Keratinocyte (primary cell): ENCODE results near the gene VMP1. TPM values are rescaled to one million over a fixed set of nuclear protein-coding genes. Genes with fewer than 3 reads are reported as not detected.

ENCODE experiments used
- DNase-seq: peaks from one replicate; pipeline ENCODE4 v3.0.0-alpha.2; 2011; ENCODE audit warnings: low read depth, missing footprints, low spot score
- FAIRE-seq: peaks from 2 replicates; lab custom pipeline; 2011; peaks lifted over from hg19 to GRCh38; lab: Jason Lieb, UNC
- H2AFZ ChIP-seq: 2 replicates; pipeline ENCODE4 v1.6.0; 2012; ENCODE audit warnings: low read length, control low read depth, inconsistent platforms; ENCODE audit not compliant: control insufficient read depth
- H3K27ac ChIP-seq: 2 replicates; pipeline ENCODE4 v1.5.1; 2011; ENCODE audit warnings: low read length; ENCODE audit not compliant: control insufficient read depth, insufficient read depth
- H3K27me3 ChIP-seq: 3 replicates; pipeline ENCODE4 v1.6.0; 2011; ENCODE audit warnings: low read length; ENCODE audit not compliant: control insufficient read depth, insufficient read depth; ENCODE audit errors: extremely low read depth
- H3K36me3 ChIP-seq, 2 experiments: 2 replicates in 1 of 2; 3 replicates in 1 of 2; pipeline ENCODE4 v1.5.1; 2011; ENCODE audit warnings: low read length in 2 of 2, mild to moderate bottlenecking in 1 of 2; ENCODE audit not compliant: control insufficient read depth in 2 of 2, insufficient read depth in 2 of 2; ENCODE audit errors: extremely low read depth in 1 of 2
- H3K4me1 ChIP-seq: 3 replicates; pipeline ENCODE4 v1.5.1; 2011; ENCODE audit warnings: low read length; ENCODE audit not compliant: control insufficient read depth, insufficient read depth; ENCODE audit errors: extremely low read depth
- H3K4me2 ChIP-seq: 3 replicates; pipeline ENCODE4 v1.6.0; 2011; ENCODE audit warnings: low read depth, low read length; ENCODE audit not compliant: control insufficient read depth, insufficient read depth; ENCODE audit errors: extremely low read depth
- H3K4me3 ChIP-seq, 3 experiments: fragments of 200-600 bp in 1 of 3; sonication (generic) in 1 of 3; 2 replicates in 2 of 3; 3 replicates in 1 of 3; pipeline ENCODE4 v1.5.1; 2011 to 2016; ENCODE audit warnings: low read length in 3 of 3, mild to moderate bottlenecking in 3 of 3, control low read depth in 2 of 3, inconsistent platforms in 1 of 3, low read depth in 1 of 3, mixed read lengths in 1 of 3, mixed run types in 1 of 3, moderate library complexity in 1 of 3; ENCODE audit not compliant: control insufficient read depth in 2 of 3, insufficient read depth in 2 of 3; ENCODE audit errors: extremely low read depth in 1 of 3
- H3K79me2 ChIP-seq: 2 replicates; pipeline ENCODE4 v1.6.0; 2012; ENCODE audit warnings: low read length; ENCODE audit not compliant: control insufficient read depth, insufficient read depth
- H3K9ac ChIP-seq: 3 replicates; pipeline ENCODE4 v1.6.0; 2011; ENCODE audit warnings: low read length; ENCODE audit not compliant: control insufficient read depth, insufficient read depth; ENCODE audit errors: extremely low read depth
- H3K9me1 ChIP-seq: 3 replicates; pipeline ENCODE4 v1.6.0; 2011; ENCODE audit warnings: low read length; ENCODE audit not compliant: control insufficient read depth, insufficient read depth; ENCODE audit errors: extremely low read depth
- H3K9me3 ChIP-seq: 2 replicates; pipeline ENCODE4 v1.5.1; 2012; ENCODE audit warnings: low read depth, low read length; ENCODE audit not compliant: control insufficient read depth
- H4K20me1 ChIP-seq: 3 replicates; pipeline ENCODE4 v1.6.0; 2011; ENCODE audit warnings: low read length; ENCODE audit not compliant: control insufficient read depth, insufficient read depth; ENCODE audit errors: extremely low read depth
- CTCF ChIP-seq, 3 experiments: IDR thresholded peaks in 1 of 3; conservative IDR thresholded peaks in 1 of 3; optimal IDR thresholded peaks in 1 of 3; 2 replicates in 2 of 3; 3 replicates in 1 of 3; pipeline versions ENCODE3 to v1.5.1; 2011; ENCODE audit warnings: low read length in 3 of 3, mild to moderate bottlenecking in 3 of 3, moderate library complexity in 2 of 3, control low read depth in 1 of 3, inconsistent platforms in 1 of 3; ENCODE audit not compliant: insufficient read depth in 2 of 3; ENCODE audit errors: extremely low read depth in 1 of 3
- EZH2 ChIP-seq: IDR thresholded peaks from one replicate; pipeline ENCODE4 v1.6.1; 2012; ENCODE audit warnings: inconsistent platforms, mild to moderate bottlenecking, low read length, moderate library complexity
- dilution Hi-C: fragments of 300-500 bp; cut with MboI; formaldehyde crosslinking; loops from one replicate; pipeline ENCODE4 v1.7.0; 2020; ENCODE audit warnings: low sequenced_read_pairs; ENCODE audit not compliant: extremely low pct_ligation_motif_present
- polyA plus RNA-seq, 5 experiments: library from polyadenylated mRNA; depleted of rRNA in 3 of 5; stranded (reverse) in 3 of 5; stranded (forward) in 1 of 5; unstranded in 1 of 5; fragments of >200 nt; gene quantifications; 1 replicate in 1 of 5; 2 replicates in 3 of 5; 3 replicates in 1 of 5; pipeline versions ENCODE4 v1.2.1 to v1.2.3, GENCODE V29; 2011 to 2012; ENCODE audit warnings: missing spikeins in 2 of 5, low read depth in 1 of 5, low replicate concordance in 1 of 5

Gene VMP1
- polyA plus RNA-seq, 1 donor (not counting 4 experiments of a cell fraction or from before 2014, with no cell fraction given), result 303 TPM

- Histone ChIP-seq H3K27ac (no peak overlapping the region), H3K9me3 (no peaks in the 10 kb centered on the region), H4K20me1 (peaks cover 5% of the 10 kb centered on the region), H3K4me2 (no peak overlapping the region), H3K4me1 (peaks cover 4% of the 10 kb centered on the region), H2AFZ (no peak overlapping the region), H3K36me3 (peaks cover 30 to 54% of the 10 kb centered on the region in 2 experiments), H3K9me1 (no peaks in the 10 kb centered on the region), H3K79me2 (peaks cover 63% of the 10 kb centered on the region), H3K9ac (no peak overlapping the region), H3K4me3 (no peak overlapping the region), H3K27me3 (no peaks in the 10 kb centered on the region)
- TF ChIP-seq CTCF (optimal IDR thresholded peaks at IDR 0.05 in 1 of 3, IDR thresholded peaks at IDR 0.05 in 1 of 3, conservative IDR thresholded peaks at IDR 0.05 in 1 of 3; ENCODE audit: extremely low read depth in 1 of 3, insufficient read depth in 2 of 3, low read length in 3 of 3), result no peak
- no peak for TF ChIP-seq EZH2
- DNase-seq (no peak), FAIRE-seq (no peak)
- dilution Hi-C loops, result no loop called here
Measured at GRCh38 chr17:59693582-59693981, 13.9 kb upstream of the VMP1 start.

- H3K27ac ChIP-seq, result no peak overlapping the region
- no peaks in the 10 kb centered on the region for H3K27me3 ChIP-seq
- no peak overlapping the region for H3K4me2 ChIP-seq
- H3K9me1 ChIP-seq, result no peaks in the 10 kb centered on the region
- peaks cover 4% of the 10 kb centered on the region for H3K4me1 ChIP-seq
- FAIRE-seq, result no peak
- TF ChIP-seq EZH2 (no peak), CTCF (optimal IDR thresholded peaks at IDR 0.05 in 1 of 3, IDR thresholded peaks at IDR 0.05 in 1 of 3, conservative IDR thresholded peaks at IDR 0.05 in 1 of 3; ENCODE audit: extremely low read depth in 1 of 3, insufficient read depth in 2 of 3, low read length in 3 of 3) (no peak)
- no peak overlapping the region for H3K4me3 ChIP-seq
- peaks cover 34 to 61% of the 10 kb centered on the region in 2 experiments for H3K36me3 ChIP-seq
- no peak overlapping the region for H2AFZ ChIP-seq
- dilution Hi-C loops, result no loop called here
- no peak overlapping the region for H3K9ac ChIP-seq
- no peak for DNase-seq
- H4K20me1 ChIP-seq, result peaks cover 9% of the 10 kb centered on the region
- H3K79me2 ChIP-seq, result peaks cover 66% of the 10 kb centered on the region
- no peaks in the 10 kb centered on the region for H3K9me3 ChIP-seq
Measured at GRCh38 chr17:59694344-59694743, 13.1 kb upstream of the VMP1 start.
